Heart left ventricle (tissue), 13 donors: ENCODE results near the gene TRPC4.

Experiments
- CTCF ChIP-seq, 12 donors: fragments of 200-600 bp; sonication (generic) in 4 of 12; IDR thresholded peaks; one replicate each; pipeline versions ENCODE4 v1.5.0 to v1.8.0; 2018 to 2022; ENCODE audit warnings: antibody characterized with exemption in 12 of 12, mild to moderate bottlenecking in 5 of 12
- POLR2A ChIP-seq, 2 donors: fragments of 450-650 bp; IDR thresholded peaks; one replicate each; pipeline ENCODE4 v1.6.1; 2017; ENCODE audit warnings: antibody characterized with exemption in 2 of 2, mild to moderate bottlenecking in 2 of 2, moderate library complexity in 2 of 2
- donor health status: ischemic (EF 13 %, LVEDD 7.1; RV severe dilation, severe dysfunction).
- donor health status: DM: no; HTN: yes; CAD: no.
- donor health status: DM: no; HTN: no; CAD: no.
- donor health status: ischemic (EF 25% LVEDD 6.9; RV normal size, moderate dysfunction).
- donor health status: ischemic (EF 25% LVEDD 5.7; RV mildly dilated, moderate dysfunction).
- donor health status: ischemic (EF 35%, LVEDD 5.7; RV mildly dilated, moderate dysfunction).
- donor health status: nonischemic (EF 11% LVEDD 7.7; RV severe dilation, severe dysfunction).
- donor health status: DM: yes; HTN: yes; CAD: no.
- donor health status: PGD.
- donor health status: ischemic (EF 29% LVEDD 5.4; RV normal size, mild dysfunction).
- donor health status: nonischemic (EF 23%, LVEDD 6.1; RV moderate dilation, normal function).

DNA sequence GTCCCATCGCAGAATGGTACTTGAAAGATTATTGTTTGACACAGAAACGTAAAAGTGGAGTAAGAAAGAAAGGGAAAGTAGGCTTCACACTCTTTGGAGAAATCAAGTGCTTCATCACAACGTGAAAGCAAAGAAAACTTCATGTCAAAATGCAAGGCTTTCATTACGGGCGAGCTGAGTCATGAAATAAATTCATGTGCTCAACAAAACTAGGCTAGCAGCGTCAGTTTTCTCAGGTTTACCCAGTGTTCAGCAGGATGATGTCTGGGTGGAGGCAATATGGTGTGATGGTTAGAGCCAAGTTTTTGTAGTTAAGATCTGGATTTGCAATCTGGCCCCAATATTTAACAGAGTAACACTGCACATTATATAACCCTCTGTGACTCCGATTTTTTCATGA is 128.0 kb downstream of the TRPC4 start:
- TF ChIP-seq CTCF (IDR thresholded peaks at IDR 0.05) = no peak
- no peak for TF ChIP-seq POLR2A (IDR thresholded peaks at IDR 0.05)
